ENCODE data around the gene DEFB114. TPM values are rescaled to one million over a fixed set of nuclear protein-coding genes. Genes with fewer than 3 reads are reported as not detected.

DEFB114 gene
- total RNA-seq, 6 donors from 2014 or later = not detected

- no peak overlapping the region for H3K27ac ChIP-seq
- H3K27me3 ChIP-seq = no peaks in the 10 kb centered on the region
- H3K9me3 ChIP-seq = no peaks in the 10 kb centered on the region
- no peaks in the 10 kb centered on the region for H3K36me3 ChIP-seq
- no peaks in the 10 kb centered on the region for H3K4me1 ChIP-seq
- no peak for ATAC-seq (ENCODE audit: low FRiP score in 2 of 2)
- TF ChIP-seq POLR2A (IDR thresholded peaks at IDR 0.05) (no peak), POLR2AphosphoS5 (IDR thresholded peaks at IDR 0.05) (no peak), EP300 (IDR thresholded peaks at IDR 0.05) (no peak), CTCF (IDR thresholded peaks at IDR 0.05) (no peak)
- H3K4me3 ChIP-seq = no peak overlapping the region
- no peak for DNase-seq
- 61 to 73% methylated on average over 6 of the region's 6 CpGs for whole genome bisulfite sequencing, 2 donors
Observed at GRCh38 chr6:49913636-49914375, 50.2 kb downstream of the DEFB114 start.

GRCh38 chr6:49912196-49912595 lies 51.8 kb downstream of the DEFB114 start:
- Histone ChIP-seq H3K27me3 (no peaks in the 10 kb centered on the region), H3K9me3 (no peaks in the 10 kb centered on the region), H3K4me1 (no peaks in the 10 kb centered on the region), H3K4me3 (no peak overlapping the region), H3K36me3 (no peaks in the 10 kb centered on the region), H3K27ac (no peak overlapping the region)
- TF ChIP-seq POLR2A (IDR thresholded peaks at IDR 0.05) (no peak), EP300 (IDR thresholded peaks at IDR 0.05) (no peak), CTCF (IDR thresholded peaks at IDR 0.05) (no peak), POLR2AphosphoS5 (IDR thresholded peaks at IDR 0.05) (no peak)
- ATAC-seq (ENCODE audit: low FRiP score in 2 of 2) = no peak
- no peak for DNase-seq
- WGBS, 2 donors = 67 to 75% methylated on average over 1 of the region's 1 CpG

DNA sequence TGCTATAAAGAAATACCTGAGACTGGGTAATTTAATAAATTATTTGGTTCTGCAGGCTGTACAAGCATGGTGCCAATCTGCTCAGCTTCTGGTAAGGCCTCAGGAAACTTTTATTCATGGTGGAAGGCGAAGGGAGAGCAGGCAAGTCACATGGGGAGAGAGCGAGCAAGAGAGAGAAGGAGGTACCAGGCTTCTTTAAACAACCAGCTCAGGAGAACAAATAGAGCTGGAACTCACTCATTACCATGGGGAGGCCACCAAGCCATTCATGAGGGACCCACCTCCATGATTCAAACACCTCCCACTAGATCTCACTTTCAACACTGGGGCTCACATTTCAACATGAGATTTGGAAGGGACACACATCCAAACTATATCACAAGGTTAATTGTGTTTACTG lies 52.7 kb downstream of the DEFB114 start:
- Histone ChIP-seq H3K36me3 (no peaks in the 10 kb centered on the region), H3K9me3 (no peaks in the 10 kb centered on the region), H3K4me3 (no peak overlapping the region), H3K27ac (no peak overlapping the region), H3K27me3 (no peaks in the 10 kb centered on the region), H3K4me1 (no peaks in the 10 kb centered on the region)
- WGBS, 2 donors = 79 to 81% methylated on average over 2 of the region's 2 CpGs
- no peak for ATAC-seq (ENCODE audit: low FRiP score in 2 of 2)
- no peak for DNase-seq
- TF ChIP-seq POLR2A (IDR thresholded peaks at IDR 0.05) = no peak
- no peak for TF ChIP-seq POLR2AphosphoS5 (IDR thresholded peaks at IDR 0.05)
- no peak for TF ChIP-seq CTCF (IDR thresholded peaks at IDR 0.05)
- TF ChIP-seq EP300 (IDR thresholded peaks at IDR 0.05) = no peak

Other genes starting within 250 kb of the DEFB114 start
- gene CRISP3, start 219.8 kb downstream of the DEFB114 start, total RNA-seq = 1 to 10 TPM in 1 of 6 donors, under 1 TPM in 4, not detected in 1; 0.20 to 1.4 (median 0.81) TPM
- not detected for gene PGK2, start 176.9 kb downstream of the DEFB114 start, total RNA-seq
- gene CRISP1, start 97.6 kb downstream of the DEFB114 start, total RNA-seq = not detected
- not detected for gene DEFB113, start 5.5 kb upstream of the DEFB114 start, total RNA-seq
- gene DEFB110, start 57.8 kb upstream of the DEFB114 start, total RNA-seq = not detected
- gene DEFB112, start 85.8 kb upstream of the DEFB114 start, total RNA-seq = not detected

Measured in upper lobe of left lung (tissue), 6 donors.